NCI-H345 treated with DMSO at 0.1 percent for 48 hours (cell line): ENCODE results near the gene PXDN.

Experiments used
- DNase-seq: peaks from one replicate; lab custom pipeline; 2025; ENCODE audit not compliant: unreplicated experiment; lab: John Stamatoyannopoulos, UW

Gene PXDN

DNA sequence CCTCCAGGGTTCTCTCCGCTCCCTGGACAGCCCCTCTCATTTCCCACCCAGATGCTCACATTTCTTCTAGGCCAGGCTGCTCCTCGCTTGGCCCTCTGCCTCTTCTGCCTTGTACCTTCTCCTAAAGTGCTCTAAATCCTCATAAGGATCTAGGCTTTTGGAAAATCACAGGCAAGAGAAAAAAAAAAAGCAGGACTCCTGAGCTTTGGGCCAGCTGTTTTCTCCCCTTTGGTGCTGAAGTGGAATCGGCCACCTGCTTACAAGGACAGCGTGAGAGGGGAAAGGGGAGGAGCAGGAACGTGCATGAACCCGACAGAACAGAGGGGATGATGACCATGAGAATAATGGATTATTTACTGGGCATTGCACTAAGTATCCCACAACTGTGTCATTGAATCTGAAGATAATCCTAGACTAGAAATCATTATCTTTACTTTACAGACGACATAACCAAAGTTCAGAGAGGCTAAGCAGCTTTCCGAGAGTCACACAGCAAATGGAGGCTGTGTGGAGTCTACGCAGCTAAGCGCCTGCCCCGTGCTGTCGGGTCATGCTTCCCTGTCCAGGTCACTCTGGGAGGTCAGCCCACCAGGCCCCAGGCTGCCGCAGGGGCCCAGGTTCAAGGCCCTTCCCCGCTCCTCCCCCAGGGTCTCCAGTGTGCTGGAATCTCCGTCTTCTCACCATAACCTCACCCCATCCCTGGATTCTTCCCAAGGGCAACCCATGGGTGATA lies 141.9 kb downstream of the PXDN start:
- DNase-seq, result no peak

DNA sequence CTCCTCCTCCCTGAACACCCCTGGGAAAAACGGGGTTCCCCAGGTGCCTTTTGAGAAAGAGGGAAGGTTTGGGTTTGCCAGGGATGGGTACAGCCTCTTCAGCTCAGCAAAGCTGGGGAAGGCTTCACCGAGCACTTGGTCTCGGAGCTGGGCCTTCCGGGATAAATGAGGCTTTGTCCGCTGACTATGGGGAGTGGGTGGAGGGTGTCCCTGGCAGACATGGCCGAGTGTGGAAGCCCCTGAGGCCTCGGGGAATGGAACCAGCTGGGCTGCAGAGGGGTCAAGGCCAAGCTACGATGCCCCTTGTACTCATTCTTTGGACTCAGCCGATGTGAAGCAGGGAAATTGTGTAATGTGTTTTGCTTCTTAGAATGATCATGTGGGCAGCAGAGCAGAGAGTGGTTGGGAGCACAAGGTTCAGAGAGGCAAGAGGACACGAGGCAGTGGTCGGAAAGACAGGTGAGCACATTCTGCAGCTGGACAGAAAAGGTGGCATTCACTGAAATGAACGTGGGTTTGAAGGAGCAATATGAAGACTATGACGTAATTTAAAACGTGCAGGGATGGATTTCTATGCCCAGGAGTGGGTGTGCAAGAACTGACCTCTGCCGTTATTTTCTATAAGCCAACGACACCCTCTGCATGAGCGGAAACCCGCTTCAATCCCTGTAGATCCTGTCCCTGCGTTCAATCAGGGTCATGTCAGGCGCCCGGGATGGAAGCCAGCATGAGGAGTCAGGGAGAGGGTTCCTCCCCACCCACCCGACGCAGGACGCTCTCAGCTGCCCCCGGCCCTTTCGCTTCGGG lies 142.6 kb downstream of the PXDN start:
- DNase-seq, result no peak

DNA sequence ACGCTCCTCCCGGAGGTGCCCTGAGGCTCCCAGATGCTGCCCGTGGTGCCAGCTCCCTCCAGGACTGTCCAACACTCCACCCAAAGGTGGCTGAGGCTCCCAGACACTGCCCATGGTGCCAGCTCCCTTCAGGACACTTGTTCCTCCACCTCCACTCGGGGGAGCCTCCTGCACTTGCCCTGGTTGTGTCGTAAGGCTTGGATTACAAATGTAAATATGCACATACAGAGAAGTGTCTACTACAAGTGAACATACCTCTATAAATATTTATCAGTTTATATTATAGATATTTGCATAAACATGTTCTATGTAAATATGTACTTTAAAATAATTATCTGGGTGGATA lies 143.3 kb downstream of the PXDN start:
- no peak for DNase-seq

DNA sequence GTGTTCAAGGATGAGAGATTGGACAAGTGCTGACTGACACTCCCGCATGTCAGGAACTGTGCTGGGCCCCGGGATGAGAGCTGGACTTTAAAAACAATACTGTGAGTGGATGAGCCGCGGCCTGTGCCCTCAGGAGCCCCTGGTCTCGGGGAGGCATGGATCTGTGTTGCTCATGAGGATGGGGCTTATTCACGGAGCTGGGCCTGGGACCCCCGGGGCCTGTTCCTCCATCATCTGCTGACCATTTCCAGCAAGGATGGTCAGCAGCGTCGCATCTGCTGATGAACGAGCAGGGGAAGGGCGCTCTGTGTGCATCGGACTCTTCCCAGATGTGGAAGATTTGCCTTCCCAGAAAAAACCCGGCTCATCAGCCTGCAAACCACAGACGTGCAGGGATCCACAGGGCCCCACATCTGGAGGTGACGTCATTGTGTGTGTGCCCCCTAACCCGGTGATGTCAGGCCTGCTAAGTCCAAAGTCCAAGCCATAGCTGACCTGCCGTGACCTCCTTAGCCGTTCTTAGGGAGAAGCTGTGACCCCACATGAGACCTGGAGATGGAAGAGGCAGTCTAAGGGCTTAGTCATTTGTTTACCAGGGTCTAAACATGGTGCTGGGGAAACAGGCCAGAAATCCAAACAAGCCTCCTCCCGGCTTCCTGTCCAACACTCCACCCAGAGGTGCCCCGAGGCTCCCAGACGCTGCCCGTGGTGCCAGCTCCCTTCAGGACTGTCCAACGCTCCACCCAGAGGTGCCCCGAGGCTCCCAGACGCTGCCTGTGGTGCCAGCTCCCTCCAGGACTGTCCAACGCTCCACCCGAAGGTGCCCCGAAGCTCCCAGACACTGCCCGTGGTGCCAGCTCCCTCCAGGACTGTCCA lies 143.9 kb downstream of the PXDN start:
- no peak for DNase-seq

DNA sequence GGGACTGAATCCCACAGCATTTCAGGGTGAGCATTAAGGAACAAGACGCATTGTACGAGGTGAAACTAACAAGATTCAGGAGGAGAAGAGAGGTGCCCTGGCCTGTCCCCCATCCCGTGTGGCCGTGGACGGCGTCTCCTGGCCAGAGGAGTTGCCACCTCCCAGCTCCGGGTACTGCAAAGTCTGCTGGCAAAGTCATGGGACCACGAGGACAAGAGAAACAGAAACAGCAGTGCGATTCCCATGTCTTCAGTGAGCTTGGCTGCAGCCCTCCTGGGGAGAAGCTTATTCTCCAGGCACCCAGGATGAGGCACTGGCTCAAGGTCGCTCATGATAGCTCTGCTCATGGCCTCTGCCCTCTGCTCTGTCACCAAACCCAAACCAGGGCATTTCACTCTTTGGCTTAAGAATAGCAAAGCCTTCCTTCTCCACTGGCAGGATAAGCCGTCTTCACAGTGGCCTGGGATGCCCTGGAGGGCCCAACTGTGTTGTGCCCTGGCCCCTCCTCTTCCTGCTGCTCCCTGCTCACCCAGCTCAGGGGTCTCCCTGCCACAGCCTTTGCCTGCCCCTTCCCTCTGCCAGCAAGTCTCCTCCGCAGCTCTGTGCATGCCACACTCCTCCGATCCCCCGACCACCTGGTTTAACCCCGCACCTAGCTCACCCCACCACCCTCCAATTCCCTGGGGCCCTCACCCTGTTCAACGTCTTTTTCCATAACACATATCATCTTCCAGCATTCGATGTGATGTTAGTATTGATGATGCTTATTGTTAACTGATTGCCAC lies 144.8 kb downstream of the PXDN start:
- DNase-seq, result no peak

DNA sequence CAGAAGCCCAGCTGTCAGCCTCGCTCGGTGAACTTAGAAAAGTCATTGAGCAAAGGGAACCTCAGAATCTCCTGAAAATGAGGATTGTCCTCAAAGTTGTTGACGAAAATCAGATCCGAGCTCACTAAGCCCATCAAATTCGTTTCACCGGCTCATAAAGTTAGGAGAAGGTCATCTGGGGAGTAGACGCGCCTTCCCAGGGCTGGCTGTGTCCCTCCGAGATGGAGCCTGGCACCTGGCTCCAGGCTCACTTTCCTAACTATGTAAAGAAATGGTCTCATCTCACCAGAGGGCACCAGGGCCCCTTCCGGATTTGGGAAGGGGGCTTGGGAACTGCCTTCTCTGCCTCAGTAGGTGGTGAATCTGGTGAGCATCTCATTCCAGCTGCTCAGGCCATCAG lies 145.5 kb downstream of the PXDN start:
- DNase-seq, result no peak

DNA sequence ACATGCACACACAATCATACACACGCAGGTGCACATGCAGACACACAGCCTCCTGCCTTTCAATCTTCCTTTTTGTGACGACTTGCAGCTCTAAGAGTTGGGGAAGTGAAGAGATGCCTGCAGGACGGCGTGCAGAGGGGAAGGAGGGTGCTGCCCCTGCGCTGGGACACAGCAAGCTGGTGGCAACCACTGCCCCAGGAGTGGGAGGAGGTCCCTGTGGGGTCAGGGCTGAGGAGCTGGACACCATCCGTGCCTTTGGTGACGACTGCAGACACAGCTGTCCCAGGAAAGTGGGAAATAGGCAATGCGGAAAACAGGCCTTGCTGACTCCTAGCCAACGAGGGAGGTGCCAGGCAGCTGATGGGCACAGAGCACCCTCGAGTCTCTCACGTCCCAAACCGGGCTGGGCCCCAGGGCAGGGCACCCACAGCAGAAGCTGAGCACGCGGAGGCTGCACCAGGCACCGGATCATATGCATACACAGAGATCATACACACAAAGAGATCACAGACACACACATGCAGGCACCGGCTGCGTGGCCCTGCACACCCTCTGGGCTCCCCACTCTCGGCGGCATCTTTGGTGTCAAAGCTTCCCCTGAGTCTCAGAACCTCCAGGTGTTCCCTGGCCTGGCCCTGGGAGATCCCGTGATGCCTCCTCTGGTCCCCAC lies 146.1 kb downstream of the PXDN start:
- DNase-seq, result no peak

DNA sequence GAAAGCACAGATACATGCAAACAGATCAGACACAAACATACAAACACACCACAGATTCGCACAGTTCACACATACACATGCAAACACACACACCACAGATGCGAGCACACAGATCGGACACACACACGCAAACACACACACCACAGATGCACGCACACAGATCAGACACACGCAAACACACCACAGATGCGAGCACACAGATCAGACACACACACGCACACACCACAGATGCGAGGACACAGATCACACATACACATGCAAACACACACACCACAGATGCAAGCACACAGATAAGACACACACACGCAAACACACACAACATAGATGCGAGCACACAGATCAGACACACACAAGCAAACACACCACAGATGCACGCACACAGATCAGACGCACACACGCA lies 149.0 kb downstream of the PXDN start:
- DNase-seq, result no peak

DNA sequence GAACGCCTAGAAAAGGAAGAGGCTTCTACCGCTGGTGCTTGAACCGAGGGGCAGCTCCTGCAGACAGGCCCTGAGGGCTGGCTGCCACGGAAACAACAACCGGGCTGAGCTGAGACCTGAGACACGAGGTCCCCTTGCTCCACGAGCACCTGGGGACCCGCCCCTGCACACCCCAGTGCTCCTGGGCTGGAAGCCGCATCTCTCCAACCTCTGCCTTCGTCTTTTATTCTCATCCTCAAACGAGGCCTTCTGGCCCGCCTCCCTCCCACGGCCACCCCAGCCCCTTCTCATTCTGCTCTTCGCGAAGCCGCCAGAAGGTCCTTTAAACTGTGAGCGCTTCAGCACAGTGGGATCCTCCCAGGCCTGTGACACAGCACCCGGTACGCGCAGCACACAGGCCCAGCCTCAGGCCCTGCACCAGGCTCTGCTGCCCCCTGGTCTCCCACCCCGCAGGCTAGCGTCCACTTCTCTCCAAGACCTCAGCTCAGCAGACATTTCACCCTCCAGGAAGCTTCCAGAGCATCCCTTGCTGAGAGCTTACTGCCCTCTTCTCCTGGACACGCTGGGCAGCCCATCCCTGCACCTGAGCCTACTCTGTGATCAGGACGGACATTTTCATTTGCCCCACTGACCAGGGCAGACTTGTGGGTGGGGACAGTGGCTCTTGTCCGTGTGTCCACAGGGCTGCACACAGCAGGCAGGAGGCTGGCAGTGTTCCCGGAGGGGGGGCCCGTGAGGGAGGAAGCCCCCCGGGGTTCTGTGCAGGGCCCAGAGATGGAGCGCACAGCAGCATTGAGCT lies 149.7 kb downstream of the PXDN start:
- DNase-seq, result no peak

DNA sequence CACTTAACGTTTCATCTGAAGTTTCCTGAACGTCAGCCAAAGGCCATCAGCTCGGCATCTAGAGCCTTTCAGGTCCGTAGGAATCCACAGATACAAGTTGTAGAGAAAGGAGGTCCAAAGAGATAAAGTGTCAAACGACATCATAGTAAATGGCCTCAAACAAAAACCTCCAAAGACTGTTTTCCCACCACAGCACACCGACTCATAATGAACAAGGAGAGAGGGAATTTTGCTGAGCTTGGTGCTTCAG lies 150.3 kb downstream of the PXDN start:
- peak; percentile 72 for DNase-seq

DNA sequence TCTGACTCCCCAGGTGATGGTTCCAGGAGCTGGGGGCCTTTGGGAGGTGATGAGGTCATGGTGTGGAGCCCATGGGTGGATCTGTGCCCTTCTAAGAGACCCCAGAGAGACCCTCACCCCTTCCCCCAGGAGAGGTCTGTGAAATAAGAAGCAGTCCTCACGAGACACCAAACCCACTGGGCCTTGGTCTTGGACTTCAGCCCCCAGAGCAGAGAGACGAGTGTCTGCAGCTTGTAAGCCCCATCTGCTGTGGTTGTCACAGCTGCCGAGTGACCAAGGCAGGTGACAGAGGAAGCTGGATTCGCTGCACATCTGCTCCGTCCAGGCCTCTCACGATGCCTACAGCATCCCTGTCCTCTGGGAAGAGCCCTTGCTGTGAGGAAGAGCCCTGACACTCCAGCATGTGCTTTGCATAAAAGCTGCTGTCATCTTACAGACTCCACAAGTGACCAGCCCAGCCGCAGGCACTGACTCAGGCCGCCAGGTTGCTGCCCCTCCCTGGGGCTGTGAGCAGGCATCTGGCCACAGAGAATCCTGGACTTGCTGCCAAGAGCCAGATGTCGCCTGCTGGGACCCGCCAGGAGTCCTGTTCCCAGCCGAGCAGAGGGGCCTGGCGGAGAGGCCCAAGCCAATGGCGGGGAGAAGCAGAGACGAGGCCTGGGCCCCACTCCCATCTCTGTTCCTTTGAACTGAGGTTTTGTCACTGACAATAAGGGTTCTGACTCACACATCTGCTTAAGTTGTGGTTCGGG lies 150.8 kb downstream of the PXDN start:
- DNase-seq, result peak; percentile 72

DNA sequence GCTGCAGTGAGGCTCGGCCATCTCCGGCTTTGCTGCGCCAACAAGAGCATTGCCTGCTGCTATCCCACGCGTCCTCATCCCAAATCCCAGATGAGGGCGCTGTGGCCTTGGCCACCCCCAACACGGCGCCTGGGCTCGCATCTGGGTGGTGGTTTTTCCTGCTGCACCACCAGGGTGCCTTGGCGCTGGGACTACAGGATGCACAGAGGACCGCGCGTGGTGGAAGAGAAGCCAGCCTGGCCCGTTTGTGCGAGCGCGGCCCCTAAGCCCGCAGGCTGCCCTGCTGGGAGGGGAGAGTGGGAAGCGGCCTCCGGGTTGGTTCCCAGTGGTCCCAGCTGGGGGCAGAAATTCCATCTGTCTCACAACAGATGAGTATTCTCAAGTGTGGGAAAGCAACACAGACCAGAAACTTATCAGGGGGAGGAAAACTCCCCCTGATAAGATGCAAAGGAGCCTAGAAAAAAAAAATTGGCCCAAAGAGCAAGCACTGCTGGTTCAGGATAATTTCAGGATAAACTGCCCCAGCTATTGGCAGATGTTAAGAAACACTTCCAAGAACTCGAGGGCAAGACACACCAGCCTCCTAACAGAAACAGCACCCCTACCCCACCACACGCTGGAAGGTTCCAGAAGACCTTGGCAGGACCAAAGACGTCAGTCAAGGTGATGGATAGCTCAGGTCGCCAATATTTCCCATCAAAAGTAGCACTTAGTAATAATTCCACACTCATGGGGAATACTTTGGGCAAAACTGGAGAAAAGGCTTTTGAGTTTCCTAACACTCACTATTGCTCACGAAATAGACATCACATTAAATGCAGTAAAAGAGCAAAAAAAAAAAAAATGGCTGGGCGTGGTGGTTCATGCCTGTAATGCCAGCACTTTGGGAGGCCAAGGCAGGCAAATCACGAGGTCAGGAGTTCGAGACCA lies 152.1 kb downstream of the PXDN start:
- no peak for DNase-seq

DNA sequence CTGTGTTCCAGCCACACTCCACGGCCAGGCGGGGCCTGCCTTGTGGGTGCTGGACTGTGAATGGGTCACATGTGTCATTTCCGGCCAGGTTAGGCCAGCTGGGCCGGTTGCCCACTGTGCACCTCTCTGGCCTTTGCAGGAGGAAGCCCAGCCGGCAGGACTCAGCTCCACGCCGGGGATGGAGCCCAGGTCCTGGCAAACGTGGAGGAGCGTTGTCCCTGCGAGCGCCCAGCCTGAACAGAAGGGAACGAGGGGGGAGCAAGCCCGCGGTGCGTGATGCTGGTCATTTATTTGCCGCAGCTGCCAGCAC lies 152.9 kb downstream of the PXDN start:
- DNase-seq, result no peak

DNA sequence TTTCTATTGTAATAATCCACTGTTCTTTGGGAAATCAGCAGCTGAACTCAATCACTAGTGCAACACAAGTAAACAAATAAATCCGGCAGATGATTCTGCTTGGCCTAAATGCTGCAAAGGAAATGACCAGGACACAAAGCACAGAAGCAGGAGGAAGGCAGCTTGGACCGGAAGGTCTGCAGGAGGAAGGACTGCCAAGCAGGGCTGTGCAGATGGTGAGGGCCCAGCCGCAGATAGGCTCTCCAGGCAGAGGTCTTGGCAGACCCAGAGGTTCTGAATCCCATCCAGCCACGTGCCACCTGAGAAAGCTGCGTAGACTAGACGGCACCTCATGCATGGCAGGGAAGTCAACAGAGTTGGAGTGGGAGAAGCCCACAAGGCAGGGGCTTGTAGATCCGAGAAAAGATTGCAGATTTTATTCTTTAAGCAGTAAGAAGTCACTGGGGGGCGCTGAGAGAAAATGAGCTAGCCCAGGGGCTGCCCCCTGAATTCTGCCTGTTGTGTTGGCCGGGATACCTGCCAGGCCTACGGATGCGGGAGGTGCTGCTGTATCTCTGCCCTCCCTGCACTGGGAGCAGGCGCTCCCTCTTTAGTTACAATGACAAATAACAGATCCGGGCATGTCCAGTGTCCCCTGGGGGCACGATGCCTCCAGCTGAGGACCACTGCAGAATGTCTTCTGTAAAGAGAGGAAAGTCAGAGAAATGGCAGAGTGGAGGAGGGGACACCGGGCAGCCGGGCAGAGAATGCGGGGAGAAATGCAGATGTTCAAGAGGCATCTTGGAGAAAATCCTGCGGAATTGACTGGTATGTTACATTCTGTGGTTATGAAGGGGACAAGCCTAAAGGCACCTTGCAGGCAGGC lies 153.5 kb downstream of the PXDN start:
- no peak for DNase-seq

DNA sequence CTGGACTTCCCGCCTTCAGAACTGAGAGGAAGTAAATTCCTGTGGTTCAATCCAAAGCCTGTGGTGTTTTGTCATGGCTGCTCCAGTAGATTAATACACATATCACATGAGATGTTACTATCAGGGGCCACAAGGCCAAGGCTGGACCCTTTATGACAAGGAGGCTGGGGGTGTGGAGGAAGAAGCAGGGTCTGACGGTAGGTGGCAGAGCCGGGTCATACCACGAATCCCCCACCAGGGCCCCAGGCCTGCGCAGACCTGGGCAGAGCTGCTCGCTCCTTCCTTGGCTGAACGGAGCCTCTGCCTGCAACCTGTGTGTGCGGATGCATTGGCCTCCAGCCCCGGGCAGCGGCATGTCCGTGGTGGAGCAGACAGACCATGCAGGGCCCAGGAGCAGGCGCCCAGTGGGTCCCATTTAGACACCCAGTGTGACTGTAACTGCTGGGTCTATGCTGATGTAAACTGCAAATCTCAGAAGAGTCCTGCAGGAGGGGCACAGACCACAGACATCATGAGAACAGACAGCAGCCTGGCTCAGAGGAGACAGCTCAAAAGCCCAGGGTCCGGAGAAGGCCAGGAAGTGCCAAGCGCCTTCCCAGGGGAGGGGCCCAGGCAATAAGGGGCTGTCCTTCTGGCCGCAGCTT lies 155.2 kb downstream of the PXDN start:
- no peak for DNase-seq

DNA sequence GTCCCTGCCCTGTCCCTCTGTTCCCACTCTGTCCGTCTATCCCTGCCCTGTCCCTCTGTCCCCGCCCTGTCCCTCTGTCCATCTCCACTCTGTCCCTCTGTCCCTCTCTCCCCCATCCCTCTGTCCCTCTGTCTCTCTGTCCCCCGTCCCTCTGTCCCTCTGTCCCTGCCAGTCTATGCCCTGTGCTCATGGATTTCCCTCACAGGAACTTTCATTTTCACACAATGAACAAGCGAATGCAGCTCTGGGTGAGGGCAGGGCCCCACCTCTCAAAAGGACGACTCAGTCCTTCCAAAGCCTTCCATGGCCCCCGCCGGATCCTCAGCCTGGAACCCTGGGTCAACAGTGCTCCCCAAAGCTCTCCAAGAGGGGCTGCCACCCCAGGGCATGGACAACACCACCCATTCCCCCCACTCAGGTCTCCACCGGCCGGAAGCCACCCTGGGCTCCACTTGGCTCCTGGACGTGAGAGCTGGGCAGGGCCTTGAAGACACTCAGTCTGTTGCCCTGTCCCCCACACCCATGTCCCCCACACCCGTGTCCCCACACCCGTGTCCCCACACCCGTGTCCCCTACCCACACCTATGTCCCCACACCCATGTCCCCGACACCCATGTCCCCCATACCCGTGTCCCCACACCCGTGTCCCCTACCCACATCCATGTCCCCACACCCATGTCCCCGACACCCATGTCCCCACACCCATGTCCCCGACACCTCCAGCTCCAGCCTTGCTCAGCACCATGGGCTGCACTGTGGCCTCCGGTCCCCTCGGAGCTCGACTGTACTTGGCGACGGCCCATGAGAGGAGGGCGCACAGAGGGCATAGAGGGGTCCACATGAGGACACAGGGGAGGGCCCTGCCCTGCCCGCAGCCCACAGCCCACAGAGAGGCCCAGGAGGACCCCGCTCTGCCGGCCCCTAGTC lies 156.0 kb downstream of the PXDN start:
- DNase-seq, result no peak
